VCaP (cell line): ENCODE results near the gene COG5.

Experiments
- H3K27ac ChIP-seq: fragments of 450-650 bp; 2 replicates; pipeline ENCODE4 v1.5.1; 2017
- CTCF ChIP-seq: fragments of 450-650 bp; conservative IDR thresholded peaks from 2 replicates; pipeline ENCODE4 v1.5.1; 2017; ENCODE audit warnings: mild to moderate bottlenecking, moderate library complexity

COG5 gene

GRCh38 chr7:107469929-107470328 lies 93.8 kb downstream of the COG5 start, which contains the start of gene GPR22:
TSS of gene GPR22 (plus strand) at chr7:107470057. CDS start at chr7:107474061, 4,004 bp downstream.
- H3K27ac ChIP-seq, result no peak within 1 kb of the TSS
- TF ChIP-seq CTCF, result no peak

GRCh38 chr7:107468824-107469223 lies 94.9 kb downstream of the COG5 start:
- no peak overlapping the region for H3K27ac ChIP-seq
- no peak for TF ChIP-seq CTCF

GRCh38 chr7:107467972-107468371 lies 95.7 kb downstream of the COG5 start:
- TF ChIP-seq CTCF, result no peak
- no peak overlapping the region for H3K27ac ChIP-seq

GRCh38 chr7:107464666-107465226 lies 99.0 kb downstream of the COG5 start:
- H3K27ac ChIP-seq, result no peak overlapping the region
- TF ChIP-seq CTCF, result no peak

- TF ChIP-seq CTCF, result peak; percentile 91
- no peak overlapping the region for H3K27ac ChIP-seq
These were observed 100.3 kb downstream of the COG5 start for GRCh38 chr7:107463139-107464078.

- no peak overlapping the region for H3K27ac ChIP-seq
- no peak for TF ChIP-seq CTCF
These were observed 101.7 kb downstream of the COG5 start for GRCh38 chr7:107461938-107462533.

- TF ChIP-seq CTCF, result no peak
- H3K27ac ChIP-seq, result no peak overlapping the region
These were observed 110.3 kb downstream of the COG5 start for GRCh38 chr7:107453388-107453787.
